ENCODE data around the gene SVOP.

Gene SVOP

DNA sequence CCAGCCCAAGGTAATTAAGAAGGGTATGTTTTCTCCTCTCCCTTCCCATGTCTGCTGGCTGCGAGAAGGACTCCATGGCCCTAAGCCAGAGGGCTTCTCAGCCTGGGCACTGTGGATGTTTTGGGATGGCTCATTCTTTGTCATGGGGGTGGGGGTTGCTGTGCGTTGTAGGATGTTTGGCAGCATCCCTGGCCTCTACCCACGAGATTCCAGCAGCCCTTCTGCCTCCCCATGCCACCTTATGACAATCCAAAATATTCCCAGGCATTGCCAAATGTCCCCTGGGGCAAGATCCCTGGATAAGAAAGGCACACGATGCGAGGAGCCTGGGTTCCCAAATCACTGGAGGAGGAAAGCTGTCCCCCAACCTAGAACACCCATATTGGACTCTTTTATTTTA is 104.5 kb downstream of the SVOP start:
- TF ChIP-seq, protein P1, sequence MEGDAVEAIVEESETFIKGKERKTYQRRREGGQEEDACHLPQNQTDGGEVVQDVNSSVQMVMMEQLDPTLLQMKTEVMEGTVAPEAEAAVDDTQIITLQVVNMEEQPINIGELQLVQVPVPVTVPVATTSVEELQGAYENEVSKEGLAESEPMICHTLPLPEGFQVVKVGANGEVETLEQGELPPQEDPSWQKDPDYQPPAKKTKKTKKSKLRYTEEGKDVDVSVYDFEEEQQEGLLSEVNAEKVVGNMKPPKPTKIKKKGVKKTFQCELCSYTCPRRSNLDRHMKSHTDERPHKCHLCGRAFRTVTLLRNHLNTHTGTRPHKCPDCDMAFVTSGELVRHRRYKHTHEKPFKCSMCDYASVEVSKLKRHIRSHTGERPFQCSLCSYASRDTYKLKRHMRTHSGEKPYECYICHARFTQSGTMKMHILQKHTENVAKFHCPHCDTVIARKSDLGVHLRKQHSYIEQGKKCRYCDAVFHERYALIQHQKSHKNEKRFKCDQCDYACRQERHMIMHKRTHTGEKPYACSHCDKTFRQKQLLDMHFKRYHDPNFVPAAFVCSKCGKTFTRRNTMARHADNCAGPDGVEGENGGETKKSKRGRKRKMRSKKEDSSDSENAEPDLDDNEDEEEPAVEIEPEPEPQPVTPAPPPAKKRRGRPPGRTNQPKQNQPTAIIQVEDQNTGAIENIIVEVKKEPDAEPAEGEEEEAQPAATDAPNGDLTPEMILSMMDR (IDR thresholded peaks at IDR 0.05; ENCODE audit: low read depth, low read length, poor library complexity, severe bottlenecking): no peak
- no peak for TF ChIP-seq EZH2phosphoT487 (IDR thresholded peaks at IDR 0.05; ENCODE audit: borderline replicate concordance, low read length)
- Histone ChIP-seq H3K36me3 (ENCODE audit: control insufficient read depth, low read length) (no peaks in the 10 kb centered on the region), H3K27ac (ENCODE audit: low read depth, low read length) (no peak overlapping the region), H3K9me3 (ENCODE audit: control insufficient read depth, insufficient read depth, low read length) (no peaks in the 10 kb centered on the region), H3K27me3 (ENCODE audit: control insufficient read depth, low read length) (peaks cover 6% of the 10 kb centered on the region; the same call in 1 of the 2 replicates), H4K20me1 (ENCODE audit: control insufficient read depth, insufficient read depth, low read depth, low read length) (no peaks in the 10 kb centered on the region), H3K4me1 (ENCODE audit: control insufficient read depth, low read length) (no peaks in the 10 kb centered on the region), H3K79me2 (ENCODE audit: control insufficient read depth, low read length) (no peaks in the 10 kb centered on the region), H3K4me2 (ENCODE audit: low read length) (no peak overlapping the region), H3K4me3 (ENCODE audit: low read length) (no peak overlapping the region), H3K9me2 (replicated peaks; ENCODE audit: control insufficient read depth, low read length) (no peaks in the 10 kb centered on the region), H3F3A (ENCODE audit: control insufficient read depth, insufficient read depth) (no peaks in the 10 kb centered on the region)

DNA sequence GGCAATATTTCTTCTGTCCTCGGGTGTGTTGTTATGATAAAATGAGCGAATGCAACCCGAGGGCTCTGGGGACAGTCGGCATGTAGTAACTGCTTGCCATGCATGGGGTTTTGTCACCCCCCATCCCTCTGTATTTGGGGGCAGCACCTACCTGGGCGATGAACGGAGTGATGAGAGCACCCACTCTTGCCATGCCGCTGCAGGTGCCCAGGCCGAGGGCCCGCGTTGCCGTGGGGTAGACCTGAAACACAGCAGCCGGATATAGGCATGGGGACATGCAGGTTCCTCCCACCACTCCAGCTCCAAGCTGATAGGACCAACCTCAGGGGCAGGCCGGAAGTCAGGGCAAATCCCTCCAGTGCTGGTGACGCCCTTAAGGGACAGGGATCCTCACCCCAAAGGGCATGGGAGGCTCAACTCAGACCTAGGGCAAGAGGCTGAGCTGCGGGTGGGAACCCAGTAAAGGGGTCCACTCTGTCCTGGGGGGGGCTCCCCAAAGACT is 105.2 kb downstream of the SVOP start:
- no peaks in the 10 kb centered on the region for H3K9me2 ChIP-seq (replicated peaks; ENCODE audit: control insufficient read depth, low read length)
- H3K4me1 ChIP-seq (ENCODE audit: control insufficient read depth, low read length): no peaks in the 10 kb centered on the region
- TF ChIP-seq, protein P1 (IDR thresholded peaks at IDR 0.05; ENCODE audit: low read depth, low read length, poor library complexity, severe bottlenecking): no peak
- no peak for TF ChIP-seq EZH2phosphoT487 (IDR thresholded peaks at IDR 0.05; ENCODE audit: borderline replicate concordance, low read length)
- H4K20me1 ChIP-seq (ENCODE audit: control insufficient read depth, insufficient read depth, low read depth, low read length): no peaks in the 10 kb centered on the region
- H3K9me3 ChIP-seq (ENCODE audit: control insufficient read depth, insufficient read depth, low read length): no peaks in the 10 kb centered on the region
- H3K79me2 ChIP-seq (ENCODE audit: control insufficient read depth, low read length): no peaks in the 10 kb centered on the region
- no peaks in the 10 kb centered on the region for H3K36me3 ChIP-seq (ENCODE audit: control insufficient read depth, low read length)
- no peak overlapping the region for H3K4me3 ChIP-seq (ENCODE audit: low read length)
- no peaks in the 10 kb centered on the region for H3F3A ChIP-seq (ENCODE audit: control insufficient read depth, insufficient read depth)
- no peak overlapping the region for H3K27ac ChIP-seq (ENCODE audit: low read depth, low read length)
- H3K4me2 ChIP-seq (ENCODE audit: low read length): no peak overlapping the region
- peaks cover 6% of the 10 kb centered on the region; the same call in 1 of the 2 replicates for H3K27me3 ChIP-seq (ENCODE audit: control insufficient read depth, low read length)

DNA sequence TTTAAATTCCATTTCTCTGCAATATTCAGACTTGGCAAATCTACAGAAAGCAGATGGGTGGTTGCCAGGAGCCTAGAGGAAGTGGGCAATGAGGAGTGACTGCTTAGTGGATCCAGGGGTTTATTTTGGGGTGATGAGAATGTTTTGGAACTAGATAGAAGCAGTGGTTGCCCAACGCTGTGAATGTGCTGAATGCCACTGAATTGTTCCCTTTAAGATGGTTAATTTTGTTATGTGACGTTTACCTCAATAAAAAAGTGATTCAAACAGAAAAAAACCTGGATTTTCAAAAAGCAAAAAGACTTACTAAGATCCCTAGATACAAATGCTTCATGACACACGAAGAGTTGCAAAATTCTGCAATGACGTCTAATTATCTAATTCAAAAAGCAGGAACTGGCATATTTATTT is 106.7 kb downstream of the SVOP start:
- Histone ChIP-seq H3K79me2 (ENCODE audit: control insufficient read depth, low read length) (no peaks in the 10 kb centered on the region), H3K9me3 (ENCODE audit: control insufficient read depth, insufficient read depth, low read length) (no peaks in the 10 kb centered on the region), H3K27me3 (ENCODE audit: control insufficient read depth, low read length) (peaks cover 6% of the 10 kb centered on the region; the same call in 1 of the 2 replicates), H3K4me2 (ENCODE audit: low read length) (no peak overlapping the region), H4K20me1 (ENCODE audit: control insufficient read depth, insufficient read depth, low read depth, low read length) (no peaks in the 10 kb centered on the region), H3K9me2 (replicated peaks; ENCODE audit: control insufficient read depth, low read length) (no peaks in the 10 kb centered on the region), H3F3A (ENCODE audit: control insufficient read depth, insufficient read depth) (no peaks in the 10 kb centered on the region), H3K4me3 (ENCODE audit: low read length) (no peak overlapping the region), H3K36me3 (ENCODE audit: control insufficient read depth, low read length) (no peaks in the 10 kb centered on the region), H3K4me1 (ENCODE audit: control insufficient read depth, low read length) (no peaks in the 10 kb centered on the region), H3K27ac (ENCODE audit: low read depth, low read length) (no peak overlapping the region)
- TF ChIP-seq, protein P1 (IDR thresholded peaks at IDR 0.05; ENCODE audit: low read depth, low read length, poor library complexity, severe bottlenecking): no peak
- TF ChIP-seq EZH2phosphoT487 (IDR thresholded peaks at IDR 0.05; ENCODE audit: borderline replicate concordance, low read length): no peak

All from DOHH2 (cell line).